ENCODE data around the gene EIF5AL1.

GRCh38 chr10:79483948-79484347 is 28.4 kb upstream of the EIF5AL1 start:
- no peak for TF ChIP-seq CTCF (IDR thresholded peaks at IDR 0.05)
- TF ChIP-seq POLR2A (IDR thresholded peaks at IDR 0.05): no peak
